ENCODE results near the gene CKAP2L. TPM values are rescaled to one million over a fixed set of nuclear protein-coding genes. Genes with fewer than 3 reads are reported as not detected.
A peak's percentile ranks its signal among the peaks of the same experiment; 100 is the strongest.

The CKAP2L gene
- total and polyA plus RNA-seq, 2 experiments from 2014 or later = 16.2 to 30.2 TPM

- Mint-ChIP-seq H3K27me3 (ENCODE audit: insufficient read depth, low read depth, poor library complexity) (peaks cover 5% of the 10 kb centered on the region), H3K4me3 (no peak overlapping the region), H3K36me3 (ENCODE audit: low read depth) (no peaks in the 10 kb centered on the region), H3K9me3 (no peaks in the 10 kb centered on the region), H3K4me1 (no peaks in the 10 kb centered on the region), H3K27ac (no peak overlapping the region)
- Histone ChIP-seq H3K79me2 (replicated peaks; ENCODE audit: insufficient read depth) (no peaks in the 10 kb centered on the region), H4K20me1 (replicated peaks; ENCODE audit: insufficient read depth) (no peaks in the 10 kb centered on the region), H3K27me3 (ENCODE audit: insufficient read depth) (no peaks in the 10 kb centered on the region), H3K9me2 (ENCODE audit: insufficient read depth) (no peaks in the 10 kb centered on the region), H2AFZ (peak overlapping the region; percentile 28; the same call in 1 of the 2 replicates), H3K27ac (ENCODE audit: low read depth) (no peak overlapping the region), H3K4me3 (no peak overlapping the region), H3F3A (replicated peaks; ENCODE audit: low read depth) (no peaks in the 10 kb centered on the region), H3K36me3 (ENCODE audit: insufficient read depth) (no peaks in the 10 kb centered on the region), H3K4me2 (no peak overlapping the region), H3K4me1 (ENCODE audit: insufficient read depth) (no peaks in the 10 kb centered on the region; the same call in 1 of the 2 replicates)
- no peak for DNase-seq (ENCODE audit: low spot score)
- TF ChIP-seq JUNB (IDR thresholded peaks at IDR 0.05; ENCODE audit: unreplicated experiment) = no peak
- no peak for TF ChIP-seq EZH2phosphoT487 (IDR thresholded peaks at IDR 0.05; ENCODE audit: unreplicated experiment)
- no peak for TF ChIP-seq CREB1 (CRISPR knock-in tag; IDR thresholded peaks at IDR 0.05; ENCODE audit: low read depth)
- TF ChIP-seq ZNF331 (CRISPR knock-in tag; IDR thresholded peaks at IDR 0.05; ENCODE audit: low read depth) = no peak
- TF ChIP-seq NANOG (IDR thresholded peaks at IDR 0.05; ENCODE audit: borderline replicate concordance) = no peak
- no peak for TF ChIP-seq REST (IDR thresholded peaks at IDR 0.05; ENCODE audit: unreplicated experiment)
- no peak for TF ChIP-seq CTCF (conservative IDR thresholded peaks at IDR 0.05; ENCODE audit: low read depth in 2 of 2)
- no peak for TF ChIP-seq POLR2AphosphoS5 (IDR thresholded peaks at IDR 0.05; ENCODE audit: low read depth)
- no peak for TF ChIP-seq EZH2 (IDR thresholded peaks at IDR 0.05; ENCODE audit: low read depth, unreplicated experiment)
- ATAC-seq = no peak
Observed at GRCh38 chr2:112727276-112728028, 37.0 kb downstream of the CKAP2L start.

Measured in GM23338 (cell line).